Gastrocnemius medialis (tissue), 4 donors: ENCODE measurements around the gene PPFIBP2. TPM values are rescaled to one million over a fixed set of nuclear protein-coding genes. Genes with fewer than 3 reads are reported as not detected.

ENCODE experiments used
- ATAC-seq, 2 donors: fragments of 150-250 bp; one replicate each; pipeline ENCODE4 v1.9.1; 2016
- DNase-seq, 2 donors: peaks; one replicate each; pipeline ENCODE4 v3.0.0-alpha.2; 2019
- H3K27ac ChIP-seq, 4 donors: fragments of 200-600 bp; sonication (generic); 1 replicate in 1 of 4; 2 replicates in 3 of 4; pipeline ENCODE4 v1.5.1; 2016 to 2018; ENCODE audit warnings: mild to moderate bottlenecking in 2 of 4, moderate library complexity in 1 of 4
- H3K27me3 ChIP-seq, 3 donors: fragments of 200-600 bp; sonication (generic) in 2 of 3; 1 replicate in 1 of 3; 2 replicates in 2 of 3; pipeline versions ENCODE4 v1.5.1 to v1.6.0; 2016 to 2019; ENCODE audit warnings: mild to moderate bottlenecking in 1 of 3, moderate library complexity in 1 of 3
- H3K36me3 ChIP-seq, 2 donors: fragments of 200-600 bp; sonication (generic) in 1 of 2; one replicate each; pipeline ENCODE4 v1.5.1; 2017 to 2018
- H3K4me1 ChIP-seq, 2 donors: fragments of 200-600 bp; sonication (generic) in 1 of 2; one replicate each; pipeline ENCODE4 v1.5.1; 2016 to 2017; ENCODE audit warnings: mild to moderate bottlenecking in 2 of 2
- H3K4me3 ChIP-seq, 4 donors: fragments of 200-600 bp; sonication (generic) in 3 of 4; 1 replicate in 1 of 4; 2 replicates in 3 of 4; pipeline ENCODE4 v1.5.1; 2016 to 2019; ENCODE audit warnings: mild to moderate bottlenecking in 2 of 4
- H3K9me3 ChIP-seq, 3 donors: fragments of 200-600 bp; sonication (generic) in 2 of 3; 1 replicate in 1 of 3; 2 replicates in 2 of 3; pipeline ENCODE4 v1.5.1; 2016 to 2019
- POLR2A ChIP-seq, 2 donors: fragments of 450-650 bp; IDR thresholded peaks; one replicate each; pipeline ENCODE4 v1.6.1; 2017; ENCODE audit warnings: antibody characterized with exemption in 2 of 2, mild to moderate bottlenecking in 2 of 2, moderate library complexity in 2 of 2
- in situ Hi-C, 4 donors: fragments of 200-750 bp; cut with MboI; loops; one replicate each; pipeline versions ENCODE4 v1.15.0 to v1.8.0; 2017; ENCODE audit warnings: low sequenced_read_pairs in 4 of 4
- intact Hi-C: fragments of 100-400 bp; cut with DNase I; formaldehyde crosslinking; loops from one replicate; pipeline ENCODE4 v1.15.1; 2023; ENCODE audit warnings: low total_unique reads
- total RNA-seq, 4 donors: library from RNA; depleted of rRNA; stranded (reverse); fragments of >200 nt; gene quantifications; one replicate each; pipeline versions ENCODE4 v1.1.0 to v1.2.3, GENCODE V29; 2016
- TF ChIP-seq, protein P1 (sequence below), 5 experiments: fragments of 450-650 bp in 3 of 5; fragments of 200-600 bp in 2 of 5; sonication (generic) in 2 of 5; IDR thresholded peaks in 4 of 5; conservative IDR thresholded peaks in 1 of 5; 1 replicate in 4 of 5; 2 replicates in 1 of 5; pipeline ENCODE4 v1.5.1; 2016 to 2019; ENCODE audit warnings: antibody characterized with exemption in 5 of 5, mild to moderate bottlenecking in 3 of 5, moderate library complexity in 3 of 5

Gene PPFIBP2
- total RNA-seq, 4 donors from 2014 or later = 10.5 to 33.5 (median 25.4) TPM

DNA sequence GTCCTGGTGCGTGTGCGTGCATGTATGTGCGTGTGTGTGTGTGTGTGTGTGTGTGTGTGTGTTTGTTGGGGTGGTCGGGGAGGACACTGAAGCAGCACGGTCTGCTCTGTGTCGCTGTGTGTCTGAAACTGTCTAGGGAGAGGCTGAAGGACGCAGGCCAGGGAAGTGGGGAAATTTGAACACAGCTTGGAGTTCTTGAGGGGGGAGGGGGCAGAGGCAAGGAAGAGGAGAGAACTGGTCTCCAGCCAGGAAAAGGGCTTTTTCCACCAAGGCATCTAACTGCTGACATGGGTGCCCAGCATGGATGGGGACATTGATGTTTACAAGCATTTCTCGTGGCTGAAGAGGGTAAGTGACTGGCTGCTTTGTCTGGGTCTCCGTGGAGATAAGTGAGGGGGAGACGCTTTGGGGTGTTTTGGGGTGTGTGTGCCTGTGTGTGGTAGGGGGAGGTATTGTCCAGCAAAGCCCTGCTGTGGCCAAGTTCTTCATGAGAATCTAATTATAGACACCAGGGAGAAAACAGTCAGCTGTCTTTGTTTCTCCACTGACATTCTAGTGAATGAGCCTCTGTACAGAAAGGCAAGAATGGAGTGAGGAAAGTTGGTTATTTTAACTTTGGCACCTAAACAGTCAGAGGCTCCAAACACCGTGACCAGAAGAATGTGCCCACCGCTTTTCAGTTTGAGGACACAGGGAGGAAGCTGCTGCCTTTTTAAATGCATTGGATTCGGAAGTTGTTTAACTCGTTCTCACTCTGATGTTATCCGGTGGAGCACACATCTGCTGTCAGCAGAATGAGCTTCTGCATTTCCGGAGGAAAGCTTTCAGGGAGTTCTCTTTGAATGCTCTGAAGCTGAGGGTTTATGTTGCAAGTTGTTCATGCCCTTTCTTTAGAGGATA lies 63.7 kb downstream of the PPFIBP2 start:
- Histone ChIP-seq H3K4me1 (peaks cover 83 to 91% of the 10 kb centered on the region in 2 donors), H3K36me3 (no peaks in the 10 kb centered on the region), H3K4me3 (peak overlapping the region; percentile 44 to 56 (median 50)), H3K27ac (peak overlapping the region; percentile 89 to 96 (median 94)), H3K9me3 (no peaks in the 10 kb centered on the region), H3K27me3 (no peaks in the 10 kb centered on the region)
- in situ Hi-C loops = loop anchor here in 1 of 4 donors (10.0 kb wide), 1 partner anchor 77 kb away; no protein-coding TSS in a partner anchor
- DNase-seq (peak; percentile 87 to 88), ATAC-seq (peak; percentile 72 to 75)
- intact Hi-C loops = loop anchor here (1.0 to 10.0 kb wide), 3 partner anchors 15 to 963 kb away; partner anchors contain the start of genes PPFIBP2, TAF10 and TPP1
- TF ChIP-seq POLR2A (IDR thresholded peaks at IDR 0.05) = peak; percentile 45 to 60
- TF ChIP-seq, protein P1, sequence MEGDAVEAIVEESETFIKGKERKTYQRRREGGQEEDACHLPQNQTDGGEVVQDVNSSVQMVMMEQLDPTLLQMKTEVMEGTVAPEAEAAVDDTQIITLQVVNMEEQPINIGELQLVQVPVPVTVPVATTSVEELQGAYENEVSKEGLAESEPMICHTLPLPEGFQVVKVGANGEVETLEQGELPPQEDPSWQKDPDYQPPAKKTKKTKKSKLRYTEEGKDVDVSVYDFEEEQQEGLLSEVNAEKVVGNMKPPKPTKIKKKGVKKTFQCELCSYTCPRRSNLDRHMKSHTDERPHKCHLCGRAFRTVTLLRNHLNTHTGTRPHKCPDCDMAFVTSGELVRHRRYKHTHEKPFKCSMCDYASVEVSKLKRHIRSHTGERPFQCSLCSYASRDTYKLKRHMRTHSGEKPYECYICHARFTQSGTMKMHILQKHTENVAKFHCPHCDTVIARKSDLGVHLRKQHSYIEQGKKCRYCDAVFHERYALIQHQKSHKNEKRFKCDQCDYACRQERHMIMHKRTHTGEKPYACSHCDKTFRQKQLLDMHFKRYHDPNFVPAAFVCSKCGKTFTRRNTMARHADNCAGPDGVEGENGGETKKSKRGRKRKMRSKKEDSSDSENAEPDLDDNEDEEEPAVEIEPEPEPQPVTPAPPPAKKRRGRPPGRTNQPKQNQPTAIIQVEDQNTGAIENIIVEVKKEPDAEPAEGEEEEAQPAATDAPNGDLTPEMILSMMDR (IDR thresholded peaks at IDR 0.05 in 4 of 5, conservative IDR thresholded peaks at IDR 0.05 in 1 of 5) = peak in 1 of 5 experiments; percentile 15

DNA sequence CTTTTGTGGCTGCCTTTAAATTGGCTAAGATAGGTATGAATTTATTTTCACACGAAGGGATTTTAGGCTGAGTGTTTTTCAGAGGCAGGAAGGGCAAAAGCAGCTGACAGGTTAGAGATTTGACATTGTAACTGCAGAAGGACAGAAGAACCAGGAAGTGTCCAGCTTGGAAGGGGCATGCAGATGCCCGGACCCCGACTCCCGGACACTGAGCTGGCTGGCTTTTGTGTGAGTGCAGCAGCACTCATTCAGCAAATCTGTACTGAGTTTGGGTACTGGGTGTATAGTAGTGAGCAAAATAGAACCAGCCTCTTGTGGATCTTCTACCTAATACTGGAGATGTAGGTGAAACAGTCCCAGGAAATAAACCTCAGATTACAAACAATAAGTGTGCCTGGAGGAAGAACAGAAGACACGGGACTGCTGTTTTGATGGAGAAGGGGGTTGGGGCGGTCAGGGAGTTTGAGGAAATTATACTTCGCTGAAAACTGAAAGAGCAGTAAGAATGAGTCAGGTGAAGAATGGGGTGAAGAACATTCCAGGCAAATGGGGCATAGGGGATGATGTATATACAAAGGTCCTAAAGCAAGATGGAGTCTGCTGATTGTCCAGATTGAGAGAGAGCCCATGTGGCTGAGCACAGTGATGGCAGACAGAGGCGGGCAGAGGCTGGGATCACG lies 64.6 kb downstream of the PPFIBP2 start:
- H3K27me3 ChIP-seq = no peaks in the 10 kb centered on the region
- no peak for ATAC-seq
- no peak for DNase-seq
- TF ChIP-seq, protein P1 (IDR thresholded peaks at IDR 0.05 in 4 of 5, conservative IDR thresholded peaks at IDR 0.05 in 1 of 5) = no peak
- no peak for TF ChIP-seq POLR2A (IDR thresholded peaks at IDR 0.05)
- in situ Hi-C loops = loop anchor here in 1 of 4 donors (10.0 kb wide), 1 partner anchor 76 kb away; no protein-coding TSS in a partner anchor
- H3K9me3 ChIP-seq = no peaks in the 10 kb centered on the region
- no peaks in the 10 kb centered on the region for H3K36me3 ChIP-seq
- intact Hi-C loops = loop anchor here (10.0 kb wide), 1 partner anchor 964 kb away; the partner anchor contains the start of genes TAF10 and TPP1
- H3K27ac ChIP-seq = peak overlapping the region; percentile 89 to 96 (median 94)
- peaks cover 91 to 96% of the 10 kb centered on the region in 2 donors for H3K4me1 ChIP-seq
- peak overlapping the region; percentile 44 to 56 (median 50) for H3K4me3 ChIP-seq

DNA sequence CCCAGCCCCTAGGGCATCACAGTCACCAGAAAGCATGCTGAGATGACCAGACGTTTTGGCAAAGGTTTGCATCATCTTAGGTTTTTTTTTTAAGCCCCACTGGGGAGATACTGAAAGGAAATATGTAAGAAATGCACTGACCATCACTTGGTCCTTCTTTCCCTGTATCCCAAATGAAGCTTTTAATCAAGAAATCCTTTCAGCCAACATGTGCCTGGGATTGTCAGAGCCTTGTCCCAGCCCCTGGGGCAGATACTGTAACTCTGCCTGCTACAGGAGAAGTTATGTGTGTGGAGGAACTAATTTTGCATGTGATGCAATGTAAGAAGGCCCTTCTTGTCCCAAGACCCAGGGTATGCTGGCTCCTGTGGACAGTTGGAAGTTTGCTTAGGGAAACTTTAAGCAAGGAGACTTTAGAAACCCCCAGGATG lies 65.6 kb downstream of the PPFIBP2 start:
- no peaks in the 10 kb centered on the region for H3K36me3 ChIP-seq
- DNase-seq = peak in 1 of 2 donors; percentile 55
- no peaks in the 10 kb centered on the region for H3K27me3 ChIP-seq
- peak overlapping the region; percentile 89 to 96 (median 94) for H3K27ac ChIP-seq
- peaks cover 91 to 96% of the 10 kb centered on the region in 2 donors for H3K4me1 ChIP-seq
- no peak overlapping the region for H3K4me3 ChIP-seq
- in situ Hi-C loops (loop anchor here in 1 of 4 donors (10.0 kb wide), 1 partner anchor 75 kb away; no protein-coding TSS in a partner anchor), intact Hi-C loops (loop anchor here (10.0 kb wide), 1 partner anchor 965 kb away; the partner anchor contains the start of genes TAF10 and TPP1)
- peak; percentile 22 to 35 for ATAC-seq
- H3K9me3 ChIP-seq = no peaks in the 10 kb centered on the region
- TF ChIP-seq, protein P1 (IDR thresholded peaks at IDR 0.05 in 4 of 5, conservative IDR thresholded peaks at IDR 0.05 in 1 of 5) = no peak
- TF ChIP-seq POLR2A (IDR thresholded peaks at IDR 0.05) = peak; percentile 22 to 66

DNA sequence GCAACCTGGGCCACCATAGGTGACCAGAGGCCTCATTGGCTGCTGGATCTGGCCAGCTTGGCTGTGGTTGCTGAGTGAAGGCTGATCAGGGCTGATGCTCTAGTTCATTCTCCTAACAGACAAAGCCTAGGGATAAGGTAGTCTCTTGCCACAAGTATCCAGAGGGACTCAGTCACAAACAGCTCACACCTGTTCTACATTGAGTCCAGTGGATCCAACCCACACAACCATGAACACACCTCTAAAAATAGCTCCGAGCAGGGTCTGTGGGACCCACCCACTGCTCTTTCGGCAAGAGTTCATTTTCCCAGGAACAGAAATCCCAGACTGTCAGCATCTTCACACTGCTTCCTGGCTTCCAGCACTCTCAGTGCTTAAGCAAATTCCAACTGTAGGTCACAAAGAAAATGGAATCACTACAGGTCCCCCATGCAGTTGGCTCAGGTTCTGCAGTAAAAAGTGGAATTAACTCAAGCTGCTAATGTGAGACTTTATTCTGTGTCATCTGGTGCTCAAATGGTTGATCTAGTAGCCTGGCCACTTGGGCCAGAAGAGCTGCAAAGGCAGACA lies 67.3 kb downstream of the PPFIBP2 start:
- in situ Hi-C loops = no loop called here

More for the DNA sequence above, 67.3 kb downstream of the PPFIBP2 start:
- ATAC-seq (no peak), DNase-seq (no peak)
- Histone ChIP-seq H3K4me1 (peaks cover 97 to 98% of the 10 kb centered on the region in 2 donors), H3K36me3 (no peaks in the 10 kb centered on the region), H3K9me3 (no peaks in the 10 kb centered on the region), H3K27me3 (no peaks in the 10 kb centered on the region), H3K4me3 (no peak overlapping the region), H3K27ac (peak overlapping the region; percentile 89 to 96 (median 94))
- intact Hi-C loops = no loop called here
- TF ChIP-seq, protein P1 (IDR thresholded peaks at IDR 0.05 in 4 of 5, conservative IDR thresholded peaks at IDR 0.05 in 1 of 5) = no peak
- TF ChIP-seq POLR2A (IDR thresholded peaks at IDR 0.05) = no peak
